Liver (tissue), 3 donors: Measurements from ENCODE around the gene FLAD1.

Experiments
- EGR1 ChIP-seq, 2 donors: IDR thresholded peaks; 2 replicates each; pipeline ENCODE4 v1.6.1; 2016 to 2018; ENCODE audit warnings: antibody characterized with exemption in 2 of 2, low read depth in 2 of 2
- GABPA ChIP-seq, 2 donors: IDR thresholded peaks in 1 of 2; conservative IDR thresholded peaks in 1 of 2; 2 replicates each; pipeline ENCODE4 v1.6.1; 2016; ENCODE audit warnings: antibody characterized with exemption in 2 of 2, mild to moderate bottlenecking in 1 of 2, moderate library complexity in 1 of 2
- JUND ChIP-seq, 2 donors: IDR thresholded peaks; 2 replicates each; pipeline ENCODE4 v1.6.1; 2016; ENCODE audit warnings: antibody characterized with exemption in 2 of 2
- RAD21 ChIP-seq, 2 donors: IDR thresholded peaks; 2 replicates each; pipeline ENCODE4 v1.6.1; 2016; ENCODE audit warnings: antibody characterized with exemption in 2 of 2, mild to moderate bottlenecking in 2 of 2
- YY1 ChIP-seq: IDR thresholded peaks from 2 replicates; pipeline ENCODE4 v1.6.1; 2016; ENCODE audit warnings: antibody characterized with exemption, mild to moderate bottlenecking
- TF ChIP-seq, protein P1 (sequence below): fragments of 150-350 bp; IDR thresholded peaks from 2 replicates; pipeline ENCODE4 v1.5.1; 2017; ENCODE audit warnings: improper control_type of control experiment, low read depth, low read length; ENCODE audit not compliant: missing input control
- TF ChIP-seq, protein P2 (sequence below): IDR thresholded peaks from 2 replicates; pipeline ENCODE4 v1.6.1; 2016; ENCODE audit warnings: antibody characterized with exemption
- TF ChIP-seq, protein P3 (sequence below): IDR thresholded peaks from 2 replicates; pipeline ENCODE4 v1.6.1; 2016; ENCODE audit warnings: antibody characterized with exemption, mild to moderate bottlenecking
- TF ChIP-seq, protein P4 (sequence below): IDR thresholded peaks from 2 replicates; pipeline ENCODE4 v1.6.1; 2016; ENCODE audit warnings: antibody characterized with exemption
- donor health status: healthy.
- donor health status: healthy.

DNA sequence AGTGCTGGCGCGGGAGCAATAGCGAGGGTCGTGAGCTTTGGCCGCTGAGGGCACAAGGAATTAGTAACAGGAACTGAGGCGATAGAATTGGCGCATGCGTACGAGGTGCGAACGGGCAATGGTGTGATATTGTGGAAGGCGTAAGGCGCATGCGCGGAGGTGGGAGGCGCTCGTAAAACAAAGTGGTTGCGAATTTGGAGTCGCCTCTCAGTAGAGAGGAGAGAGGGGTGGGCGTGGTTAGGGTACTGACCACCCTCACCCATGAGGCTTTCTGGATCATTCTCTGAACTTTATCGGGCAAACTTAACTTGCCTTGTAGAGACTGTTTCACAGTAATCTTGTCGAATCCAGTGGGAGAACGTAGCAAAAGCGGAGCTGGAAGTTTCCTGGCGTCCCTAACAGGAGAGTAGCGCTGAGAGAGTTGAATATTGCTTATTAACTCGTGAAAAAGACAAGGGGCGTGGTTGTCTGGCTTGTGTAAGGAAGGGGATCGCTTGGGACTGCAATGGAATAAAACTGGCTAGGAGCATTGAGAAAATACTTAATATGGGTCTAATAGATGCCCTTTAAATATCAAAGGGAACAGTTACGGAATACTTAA, 8.2 kb upstream of the FLAD1 start:
- TF ChIP-seq, protein P1, sequence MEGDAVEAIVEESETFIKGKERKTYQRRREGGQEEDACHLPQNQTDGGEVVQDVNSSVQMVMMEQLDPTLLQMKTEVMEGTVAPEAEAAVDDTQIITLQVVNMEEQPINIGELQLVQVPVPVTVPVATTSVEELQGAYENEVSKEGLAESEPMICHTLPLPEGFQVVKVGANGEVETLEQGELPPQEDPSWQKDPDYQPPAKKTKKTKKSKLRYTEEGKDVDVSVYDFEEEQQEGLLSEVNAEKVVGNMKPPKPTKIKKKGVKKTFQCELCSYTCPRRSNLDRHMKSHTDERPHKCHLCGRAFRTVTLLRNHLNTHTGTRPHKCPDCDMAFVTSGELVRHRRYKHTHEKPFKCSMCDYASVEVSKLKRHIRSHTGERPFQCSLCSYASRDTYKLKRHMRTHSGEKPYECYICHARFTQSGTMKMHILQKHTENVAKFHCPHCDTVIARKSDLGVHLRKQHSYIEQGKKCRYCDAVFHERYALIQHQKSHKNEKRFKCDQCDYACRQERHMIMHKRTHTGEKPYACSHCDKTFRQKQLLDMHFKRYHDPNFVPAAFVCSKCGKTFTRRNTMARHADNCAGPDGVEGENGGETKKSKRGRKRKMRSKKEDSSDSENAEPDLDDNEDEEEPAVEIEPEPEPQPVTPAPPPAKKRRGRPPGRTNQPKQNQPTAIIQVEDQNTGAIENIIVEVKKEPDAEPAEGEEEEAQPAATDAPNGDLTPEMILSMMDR: no peak
- TF ChIP-seq YY1 (no peak), JUND (IDR thresholded peaks at IDR 0.05) (no peak), RAD21 (IDR thresholded peaks at IDR 0.05) (peak; percentile 16 to 26), GABPA (IDR thresholded peaks at IDR 0.05 in 1 of 2, conservative IDR thresholded peaks at IDR 0.05 in 1 of 2) (no peak), EGR1 (IDR thresholded peaks at IDR 0.05; ENCODE audit: low read depth in 2 of 2) (no peak)
- TF ChIP-seq, protein P2, sequence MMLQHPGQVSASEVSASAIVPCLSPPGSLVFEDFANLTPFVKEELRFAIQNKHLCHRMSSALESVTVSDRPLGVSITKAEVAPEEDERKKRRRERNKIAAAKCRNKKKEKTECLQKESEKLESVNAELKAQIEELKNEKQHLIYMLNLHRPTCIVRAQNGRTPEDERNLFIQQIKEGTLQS: no peak
- TF ChIP-seq, protein P3, sequence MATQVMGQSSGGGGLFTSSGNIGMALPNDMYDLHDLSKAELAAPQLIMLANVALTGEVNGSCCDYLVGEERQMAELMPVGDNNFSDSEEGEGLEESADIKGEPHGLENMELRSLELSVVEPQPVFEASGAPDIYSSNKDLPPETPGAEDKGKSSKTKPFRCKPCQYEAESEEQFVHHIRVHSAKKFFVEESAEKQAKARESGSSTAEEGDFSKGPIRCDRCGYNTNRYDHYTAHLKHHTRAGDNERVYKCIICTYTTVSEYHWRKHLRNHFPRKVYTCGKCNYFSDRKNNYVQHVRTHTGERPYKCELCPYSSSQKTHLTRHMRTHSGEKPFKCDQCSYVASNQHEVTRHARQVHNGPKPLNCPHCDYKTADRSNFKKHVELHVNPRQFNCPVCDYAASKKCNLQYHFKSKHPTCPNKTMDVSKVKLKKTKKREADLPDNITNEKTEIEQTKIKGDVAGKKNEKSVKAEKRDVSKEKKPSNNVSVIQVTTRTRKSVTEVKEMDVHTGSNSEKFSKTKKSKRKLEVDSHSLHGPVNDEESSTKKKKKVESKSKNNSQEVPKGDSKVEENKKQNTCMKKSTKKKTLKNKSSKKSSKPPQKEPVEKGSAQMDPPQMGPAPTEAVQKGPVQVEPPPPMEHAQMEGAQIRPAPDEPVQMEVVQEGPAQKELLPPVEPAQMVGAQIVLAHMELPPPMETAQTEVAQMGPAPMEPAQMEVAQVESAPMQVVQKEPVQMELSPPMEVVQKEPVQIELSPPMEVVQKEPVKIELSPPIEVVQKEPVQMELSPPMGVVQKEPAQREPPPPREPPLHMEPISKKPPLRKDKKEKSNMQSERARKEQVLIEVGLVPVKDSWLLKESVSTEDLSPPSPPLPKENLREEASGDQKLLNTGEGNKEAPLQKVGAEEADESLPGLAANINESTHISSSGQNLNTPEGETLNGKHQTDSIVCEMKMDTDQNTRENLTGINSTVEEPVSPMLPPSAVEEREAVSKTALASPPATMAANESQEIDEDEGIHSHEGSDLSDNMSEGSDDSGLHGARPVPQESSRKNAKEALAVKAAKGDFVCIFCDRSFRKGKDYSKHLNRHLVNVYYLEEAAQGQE: peak; percentile 81
- TF ChIP-seq, protein P4, sequence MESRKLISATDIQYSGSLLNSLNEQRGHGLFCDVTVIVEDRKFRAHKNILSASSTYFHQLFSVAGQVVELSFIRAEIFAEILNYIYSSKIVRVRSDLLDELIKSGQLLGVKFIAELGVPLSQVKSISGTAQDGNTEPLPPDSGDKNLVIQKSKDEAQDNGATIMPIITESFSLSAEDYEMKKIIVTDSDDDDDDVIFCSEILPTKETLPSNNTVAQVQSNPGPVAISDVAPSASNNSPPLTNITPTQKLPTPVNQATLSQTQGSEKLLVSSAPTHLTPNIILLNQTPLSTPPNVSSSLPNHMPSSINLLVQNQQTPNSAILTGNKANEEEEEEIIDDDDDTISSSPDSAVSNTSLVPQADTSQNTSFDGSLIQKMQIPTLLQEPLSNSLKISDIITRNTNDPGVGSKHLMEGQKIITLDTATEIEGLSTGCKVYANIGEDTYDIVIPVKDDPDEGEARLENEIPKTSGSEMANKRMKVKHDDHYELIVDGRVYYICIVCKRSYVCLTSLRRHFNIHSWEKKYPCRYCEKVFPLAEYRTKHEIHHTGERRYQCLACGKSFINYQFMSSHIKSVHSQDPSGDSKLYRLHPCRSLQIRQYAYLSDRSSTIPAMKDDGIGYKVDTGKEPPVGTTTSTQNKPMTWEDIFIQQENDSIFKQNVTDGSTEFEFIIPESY: no peak
